GM12891 (cell line): ENCODE results near the gene RFPL3.

Experiments
- POLR2A ChIP-seq: IDR thresholded peaks from 2 replicates; pipeline ENCODE4 v1.6.1; 2011; ENCODE audit warnings: low read depth, low read length, control low read depth
- POLR2AphosphoS5 ChIP-seq: IDR thresholded peaks from 2 replicates; pipeline ENCODE4 v1.6.1; 2011; ENCODE audit warnings: low read depth, low read length, control low read depth
- POU2F2 ChIP-seq: IDR thresholded peaks from 2 replicates; pipeline ENCODE4 v1.6.1; 2011; ENCODE audit warnings: low read depth, mild to moderate bottlenecking, control low read depth, low read length, moderate library complexity
- TAF1 ChIP-seq: IDR thresholded peaks from 2 replicates; pipeline ENCODE4 v1.6.1; 2011; ENCODE audit warnings: low read depth, low read length, control low read depth

- TF ChIP-seq POLR2AphosphoS5 (no peak), POLR2A (no peak), POU2F2 (no peak), TAF1 (no peak)
Measured at GRCh38 chr22:32333769-32334659, 23.7 kb upstream of the RFPL3 start.
